Prostate gland (tissue), 2 donors: Measurements from ENCODE around the gene TLR4.

Experiments used
- CTCF ChIP-seq, 4 experiments: fragments of 200-600 bp in 2 of 4; fragments of 450-650 bp in 2 of 4; sonication (generic) in 2 of 4; IDR thresholded peaks; 1 replicate in 3 of 4; 2 replicates in 1 of 4; pipeline ENCODE4 v1.5.1; 2016 to 2019; ENCODE audit warnings: antibody characterized with exemption in 4 of 4, mild to moderate bottlenecking in 2 of 4, moderate library complexity in 2 of 4
- POLR2AphosphoS5 ChIP-seq: sonication (generic); formaldehyde crosslinking; IDR thresholded peaks from one replicate; pipeline ENCODE4 v1.6.1; 2017; ENCODE audit warnings: antibody characterized with exemption

- TF ChIP-seq CTCF (IDR thresholded peaks at IDR 0.05) (no peak), POLR2AphosphoS5 (no peak)
Measured at GRCh38 chr9:117677572-117677971, 26.6 kb upstream of the TLR4 start.
